HG02642 (cell line): ENCODE measurements around the gene DLG4.
"Not testable (repeated sequence)": the region's sequence is repeated elsewhere in the genome, so short reads cannot be mapped to it uniquely, and the experiment has no call there.

Experiments used
- ATAC-seq: cut with Tn5 transposase; IDR thresholded peaks from one replicate; pipeline ENCODE4 v1.9.1; 2021; ENCODE audit warnings: mild to moderate bottlenecking; ENCODE audit not compliant: unreplicated experiment, poor library complexity

The DLG4 gene

GRCh38 chr17:7250695-7251627, 31.3 kb upstream of the DLG4 start:
- peak; percentile 1 for ATAC-seq

GRCh38 chr17:7249830-7250229, 30.2 kb upstream of the DLG4 start:
- no peak for ATAC-seq

GRCh38 chr17:7249214-7249613, 29.6 kb upstream of the DLG4 start:
- ATAC-seq, result no peak

GRCh38 chr17:7248796-7249195, 29.2 kb upstream of the DLG4 start:
- no peak for ATAC-seq

- no peak for ATAC-seq
These were observed 27.1 kb upstream of the DLG4 start for GRCh38 chr17:7246779-7247178.

- not testable (repeated sequence) for ATAC-seq
These were observed 24.2 kb upstream of the DLG4 start for GRCh38 chr17:7243838-7244237.

- ATAC-seq, result no peak
These were observed 23.8 kb upstream of the DLG4 start for GRCh38 chr17:7243453-7243729.

GRCh38 chr17:7242717-7243452, 23.2 kb upstream of the DLG4 start:
- ATAC-seq, result peak; percentile 44

GRCh38 chr17:7241783-7242716, 22.4 kb upstream of the DLG4 start, which contains the start of gene GABARAP:
Gene GABARAP, minus strand, starts transcription at chr17:7242449. Its CDS starts 119 bp downstream, at chr17:7242330.
- ATAC-seq, result peak; percentile 32

GRCh38 chr17:7241090-7241733, 21.6 kb upstream of the DLG4 start:
- ATAC-seq, result no peak

GRCh38 chr17:7240375-7240774, 20.7 kb upstream of the DLG4 start:
- ATAC-seq, result no peak

- peak; percentile 54 for ATAC-seq
These were observed 19.7 kb upstream of the DLG4 start, which contains the start of gene PHF23 for GRCh38 chr17:7239091-7240027. Gene PHF23, minus strand, starts transcription at chr17:7239457. Its CDS starts 178 bp downstream, at chr17:7239279.

GRCh38 chr17:7238420-7239090, 18.9 kb upstream of the DLG4 start:
- ATAC-seq, result no peak

- ATAC-seq, result peak; percentile 14
These were observed 18.3 kb upstream of the DLG4 start for GRCh38 chr17:7237761-7238419.

- ATAC-seq, result no peak
These were observed 17.7 kb upstream of the DLG4 start for GRCh38 chr17:7237266-7237760.

GRCh38 chr17:7236808-7237207, 17.2 kb upstream of the DLG4 start:
- no peak for ATAC-seq
